HG02763 (cell line): ENCODE data around the gene POU3F3.

Source experiments
- ATAC-seq: cut with Tn5 transposase; IDR thresholded peaks from one replicate; pipeline ENCODE4 v1.9.1; 2021; ENCODE audit warnings: mild to moderate bottlenecking, moderate library complexity; ENCODE audit not compliant: unreplicated experiment

The POU3F3 gene

GRCh38 chr2:104846786-104847585, 6.9 kb upstream of the POU3F3 start:
- ATAC-seq: no peak

GRCh38 chr2:104847586-104848160, 6.2 kb upstream of the POU3F3 start:
- no peak for ATAC-seq

GRCh38 chr2:104848526-104848925, 5.4 kb upstream of the POU3F3 start:
- ATAC-seq: peak; percentile 55

GRCh38 chr2:104849101-104849500, 4.8 kb upstream of the POU3F3 start:
- ATAC-seq: no peak

GRCh38 chr2:104849618-104850141, 4.2 kb upstream of the POU3F3 start:
- no peak for ATAC-seq

DNA sequence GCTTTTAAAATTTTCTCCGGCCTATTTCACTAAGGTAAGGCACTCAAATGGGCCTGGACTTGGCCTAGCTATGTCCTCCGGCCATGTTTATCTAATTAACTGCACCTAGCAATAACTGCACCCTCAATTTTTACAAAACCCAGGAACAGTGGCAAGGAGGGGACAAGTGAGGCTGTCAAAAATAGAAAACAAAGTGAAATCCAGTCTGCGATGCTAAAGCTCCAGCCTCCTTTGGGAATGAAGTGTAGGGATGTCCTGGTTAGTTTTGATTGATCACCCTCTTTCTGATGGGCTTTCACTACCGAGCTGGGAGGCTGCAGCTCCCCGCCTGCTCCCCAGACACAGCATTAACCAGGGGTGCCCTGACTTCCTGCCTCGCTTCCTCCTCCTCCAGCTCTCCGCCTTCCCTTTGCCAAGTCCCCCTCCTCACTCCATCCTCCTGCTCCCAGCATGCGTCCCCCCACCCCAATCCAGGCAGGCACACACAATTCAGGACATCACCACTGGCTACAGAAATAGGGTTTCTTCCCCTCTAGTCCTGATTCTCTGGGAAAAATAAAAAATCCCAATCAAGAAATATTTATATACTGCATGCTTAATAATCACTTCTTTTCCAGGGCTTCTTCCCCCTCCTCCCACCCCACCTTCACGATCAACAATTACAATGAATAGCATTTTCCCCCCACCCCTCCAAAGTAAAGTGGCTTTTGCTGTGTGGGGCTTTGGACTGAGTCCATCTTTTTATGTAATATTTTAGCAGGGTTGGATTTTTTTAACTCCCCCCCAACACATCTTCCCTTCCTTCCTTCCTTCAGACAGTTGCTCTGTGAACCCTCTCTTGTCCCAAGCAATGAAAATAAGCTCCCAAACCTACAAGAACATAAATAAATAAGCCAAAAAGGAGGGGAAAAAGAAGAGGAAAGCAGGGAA, 3.3 kb upstream of the POU3F3 start:
- no peak for ATAC-seq

DNA sequence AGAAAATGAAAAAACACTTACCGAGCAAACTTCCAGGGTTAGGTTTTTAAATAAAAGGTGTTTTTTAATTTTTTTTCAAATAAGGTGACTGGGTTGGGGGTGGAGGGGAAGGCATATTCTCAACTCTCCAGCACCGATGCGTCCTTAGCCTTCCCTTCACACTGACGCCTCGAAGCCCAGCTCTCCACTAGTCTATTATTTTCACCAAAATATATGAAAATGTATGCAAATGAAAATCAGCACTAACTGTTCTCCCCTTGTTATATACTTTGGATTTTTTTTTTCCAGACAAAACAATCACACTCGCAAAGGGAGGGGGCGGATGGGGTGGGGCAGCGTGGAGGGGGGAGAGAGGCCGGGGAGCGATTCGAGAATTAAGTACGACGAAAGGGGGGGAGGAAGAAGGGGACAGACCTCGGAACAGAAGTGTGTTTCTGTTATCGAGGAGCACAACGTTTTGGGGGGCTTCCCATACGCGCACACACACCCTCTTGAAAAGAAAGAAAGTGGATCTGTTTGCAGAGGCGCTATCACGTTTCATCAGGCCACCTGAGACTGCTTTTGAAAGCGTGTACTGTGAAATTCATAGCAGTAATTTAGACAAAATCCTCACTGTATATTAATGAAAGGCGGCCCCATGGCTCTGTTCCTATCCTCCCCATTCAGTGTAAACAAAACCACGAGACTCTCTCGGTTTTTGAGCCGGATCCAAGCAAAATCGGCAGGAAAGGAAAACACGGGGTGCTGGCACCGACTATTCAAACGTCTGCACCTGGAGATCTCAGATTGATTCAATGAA, 2.4 kb upstream of the POU3F3 start:
- no peak for ATAC-seq

- ATAC-seq: no peak
Observed at GRCh38 chr2:104852090-104852666, 1.7 kb upstream of the POU3F3 start.

- no peak for ATAC-seq
Observed at GRCh38 chr2:104854498-104855220, 744 bp downstream of the POU3F3 start.

GRCh38 chr2:104855221-104856085, 1.5 kb downstream of the POU3F3 start:
- no peak for ATAC-seq

DNA sequence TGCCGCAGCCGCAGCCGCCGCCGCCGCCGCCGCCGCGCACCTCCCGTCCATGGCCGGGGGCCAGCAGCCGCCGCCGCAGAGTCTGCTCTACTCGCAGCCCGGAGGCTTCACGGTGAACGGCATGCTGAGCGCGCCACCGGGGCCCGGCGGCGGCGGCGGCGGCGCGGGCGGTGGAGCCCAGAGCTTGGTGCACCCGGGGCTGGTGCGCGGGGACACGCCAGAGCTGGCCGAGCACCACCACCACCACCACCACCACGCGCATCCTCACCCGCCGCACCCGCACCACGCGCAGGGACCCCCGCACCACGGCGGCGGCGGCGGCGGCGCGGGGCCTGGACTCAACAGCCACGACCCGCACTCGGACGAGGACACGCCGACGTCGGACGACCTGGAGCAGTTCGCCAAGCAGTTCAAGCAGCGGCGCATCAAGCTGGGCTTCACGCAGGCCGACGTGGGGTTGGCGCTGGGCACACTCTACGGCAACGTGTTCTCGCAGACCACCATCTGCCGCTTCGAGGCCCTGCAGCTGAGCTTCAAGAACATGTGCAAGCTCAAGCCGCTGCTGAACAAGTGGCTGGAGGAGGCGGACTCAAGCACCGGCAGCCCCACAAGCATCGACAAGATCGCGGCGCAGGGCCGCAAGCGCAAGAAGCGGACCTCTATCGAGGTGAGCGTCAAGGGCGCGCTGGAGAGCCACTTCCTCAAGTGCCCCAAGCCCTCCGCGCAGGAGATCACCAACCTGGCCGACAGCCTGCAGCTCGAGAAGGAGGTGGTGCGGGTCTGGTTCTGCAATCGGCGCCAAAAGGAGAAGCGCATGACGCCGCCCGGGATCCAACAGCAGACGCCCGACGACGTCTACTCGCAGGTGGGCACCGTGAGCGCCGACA, 2.4 kb downstream of the POU3F3 start:
- ATAC-seq: no peak

GRCh38 chr2:104856973-104857261, 3.0 kb downstream of the POU3F3 start:
- ATAC-seq: no peak

DNA sequence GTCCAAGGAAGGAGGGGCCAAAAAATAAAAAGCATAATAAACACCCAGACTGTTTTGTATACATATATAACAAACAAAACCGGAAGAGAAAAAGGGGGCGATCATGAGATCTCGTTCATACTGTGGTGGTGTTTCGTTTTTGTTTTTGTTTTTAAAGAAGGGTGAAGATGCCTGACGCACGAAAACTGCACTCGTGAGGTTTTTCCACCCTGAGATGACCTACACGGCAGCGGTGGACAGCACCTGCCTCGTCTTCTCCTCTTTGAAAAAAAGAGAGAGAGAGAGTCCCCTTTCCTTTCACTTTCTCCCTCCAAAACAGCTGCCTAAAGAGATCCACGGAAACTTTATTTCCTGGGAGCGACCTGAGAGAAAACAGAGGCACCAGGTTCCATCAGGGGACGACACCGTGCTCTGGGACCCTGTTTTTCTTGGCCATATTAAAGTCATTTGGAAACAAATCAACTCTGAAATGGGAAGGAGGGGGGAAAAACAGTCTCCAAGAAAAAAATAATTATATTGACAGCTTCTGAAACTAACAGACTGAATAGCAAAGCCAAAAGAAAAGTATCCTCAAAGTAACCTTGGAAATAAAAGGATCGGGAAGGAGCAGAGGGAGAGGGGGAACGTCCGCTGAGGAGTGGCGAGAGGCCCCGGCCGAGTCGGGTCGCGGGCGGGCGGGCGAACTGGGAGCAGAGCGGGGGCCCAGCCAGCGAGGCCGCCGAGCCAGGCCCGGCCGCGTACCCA, 3.5 kb downstream of the POU3F3 start:
- ATAC-seq: no peak

GRCh38 chr2:104858006-104858978, 4.4 kb downstream of the POU3F3 start:
- ATAC-seq: no peak

DNA sequence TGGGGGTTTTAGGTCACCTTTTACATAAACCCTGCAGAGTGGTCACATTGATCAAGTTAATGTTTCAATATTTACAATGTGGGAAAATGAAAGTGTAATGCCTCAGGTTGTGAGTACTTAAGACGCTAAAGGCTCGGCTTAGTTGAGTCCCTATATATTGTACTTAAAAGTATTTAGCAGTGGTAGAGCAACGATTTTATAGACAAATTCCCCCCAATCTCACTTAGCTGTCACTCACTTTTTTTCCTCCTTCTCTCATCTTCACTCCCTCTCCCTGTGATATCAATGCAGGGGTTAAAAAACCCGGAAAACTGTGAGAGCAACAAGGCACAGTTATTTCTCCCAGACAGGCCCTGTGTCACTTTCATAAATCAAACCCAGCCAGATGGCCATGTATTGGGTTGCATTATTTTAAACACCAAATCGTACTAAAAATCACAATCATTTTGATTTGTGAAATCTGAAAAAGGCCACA, 5.4 kb downstream of the POU3F3 start:
- ATAC-seq: no peak
